Measurements from ENCODE around the gene RHBDL3.

Gene RHBDL3

GRCh38 chr17:32266389-32267301 lies 1.0 kb downstream of the RHBDL3 start:
- peak; percentile 79 for DNase-seq (ENCODE audit: low spot score)

GRCh38 chr17:32267690-32268205 lies 2.1 kb downstream of the RHBDL3 start:
- peak; percentile 75 for DNase-seq (ENCODE audit: low spot score)

- DNase-seq (ENCODE audit: low spot score) = no peak
Measured at GRCh38 chr17:32268734-32269288, 3.2 kb downstream of the RHBDL3 start.

- DNase-seq (ENCODE audit: low spot score) = peak; percentile 63
Measured at GRCh38 chr17:32269377-32269776, 3.7 kb downstream of the RHBDL3 start.

GRCh38 chr17:32271844-32272243 lies 6.2 kb downstream of the RHBDL3 start:
- DNase-seq (ENCODE audit: low spot score) = no peak

GRCh38 chr17:32274101-32274500 lies 8.5 kb downstream of the RHBDL3 start:
- no peak for DNase-seq (ENCODE audit: low spot score)

GRCh38 chr17:32274643-32275042 lies 9.0 kb downstream of the RHBDL3 start:
- DNase-seq (ENCODE audit: low spot score) = no peak

- DNase-seq (ENCODE audit: low spot score) = peak; percentile 94
Measured at GRCh38 chr17:32275060-32276042, 9.7 kb downstream of the RHBDL3 start.

- no peak for DNase-seq (ENCODE audit: low spot score)
Measured at GRCh38 chr17:32276171-32276601, 10.6 kb downstream of the RHBDL3 start.

GRCh38 chr17:32277284-32277683 lies 11.7 kb downstream of the RHBDL3 start:
- DNase-seq (ENCODE audit: low spot score) = no peak

GRCh38 chr17:32278815-32279214 lies 13.2 kb downstream of the RHBDL3 start:
- DNase-seq (ENCODE audit: low spot score) = no peak

GRCh38 chr17:32279891-32280716 lies 14.5 kb downstream of the RHBDL3 start:
- DNase-seq (ENCODE audit: low spot score) = no peak

GRCh38 chr17:32281011-32281451 lies 15.4 kb downstream of the RHBDL3 start:
- DNase-seq (ENCODE audit: low spot score) = peak; percentile 93

- peak; percentile 76 for DNase-seq (ENCODE audit: low spot score)
Measured at GRCh38 chr17:32283745-32284201, 18.1 kb downstream of the RHBDL3 start.

GRCh38 chr17:32285306-32285705 lies 19.7 kb downstream of the RHBDL3 start:
- DNase-seq (ENCODE audit: low spot score) = no peak

GRCh38 chr17:32285746-32286517 lies 20.3 kb downstream of the RHBDL3 start:
- DNase-seq (ENCODE audit: low spot score) = no peak

- DNase-seq (ENCODE audit: low spot score) = no peak
Measured at GRCh38 chr17:32286518-32286900, 20.9 kb downstream of the RHBDL3 start.

GRCh38 chr17:32287804-32288511 lies 22.3 kb downstream of the RHBDL3 start:
- DNase-seq (ENCODE audit: low spot score) = no peak

- no peak for DNase-seq (ENCODE audit: low spot score)
Measured at GRCh38 chr17:32288615-32289014, 23.0 kb downstream of the RHBDL3 start.

Data from D341Med (cell line).